GM12874 (cell line): ENCODE measurements around the gene FAM171A1.

Experiments used
- TF ChIP-seq, protein P1 (sequence below): IDR thresholded peaks from 2 replicates; pipeline ENCODE4 v1.5.1; 2011; ENCODE audit warnings: low read depth, mild to moderate bottlenecking, control low read depth, low read length, moderate library complexity; ENCODE audit not compliant: insufficient read depth

FAM171A1 gene

DNA sequence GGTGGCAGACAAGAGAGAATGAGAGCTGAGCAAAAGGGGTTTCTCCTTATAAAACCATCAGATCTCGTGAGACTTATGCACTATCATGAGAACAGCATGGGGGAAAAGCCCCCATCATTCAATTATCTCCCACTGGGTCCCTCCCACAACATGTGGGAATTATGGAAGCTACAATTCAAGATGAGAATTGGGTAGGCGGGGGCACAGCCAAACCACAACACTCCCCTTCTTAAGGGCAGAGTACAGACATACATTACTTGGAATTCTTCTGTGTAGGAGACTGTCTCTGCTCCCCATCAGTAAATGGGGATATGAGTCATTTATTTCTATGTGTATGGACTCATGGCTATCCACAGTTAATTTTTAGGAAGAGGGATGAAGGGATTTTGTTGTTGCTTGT lies 31.2 kb downstream of the FAM171A1 start:
- TF ChIP-seq, protein P1, sequence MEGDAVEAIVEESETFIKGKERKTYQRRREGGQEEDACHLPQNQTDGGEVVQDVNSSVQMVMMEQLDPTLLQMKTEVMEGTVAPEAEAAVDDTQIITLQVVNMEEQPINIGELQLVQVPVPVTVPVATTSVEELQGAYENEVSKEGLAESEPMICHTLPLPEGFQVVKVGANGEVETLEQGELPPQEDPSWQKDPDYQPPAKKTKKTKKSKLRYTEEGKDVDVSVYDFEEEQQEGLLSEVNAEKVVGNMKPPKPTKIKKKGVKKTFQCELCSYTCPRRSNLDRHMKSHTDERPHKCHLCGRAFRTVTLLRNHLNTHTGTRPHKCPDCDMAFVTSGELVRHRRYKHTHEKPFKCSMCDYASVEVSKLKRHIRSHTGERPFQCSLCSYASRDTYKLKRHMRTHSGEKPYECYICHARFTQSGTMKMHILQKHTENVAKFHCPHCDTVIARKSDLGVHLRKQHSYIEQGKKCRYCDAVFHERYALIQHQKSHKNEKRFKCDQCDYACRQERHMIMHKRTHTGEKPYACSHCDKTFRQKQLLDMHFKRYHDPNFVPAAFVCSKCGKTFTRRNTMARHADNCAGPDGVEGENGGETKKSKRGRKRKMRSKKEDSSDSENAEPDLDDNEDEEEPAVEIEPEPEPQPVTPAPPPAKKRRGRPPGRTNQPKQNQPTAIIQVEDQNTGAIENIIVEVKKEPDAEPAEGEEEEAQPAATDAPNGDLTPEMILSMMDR, result no peak

DNA sequence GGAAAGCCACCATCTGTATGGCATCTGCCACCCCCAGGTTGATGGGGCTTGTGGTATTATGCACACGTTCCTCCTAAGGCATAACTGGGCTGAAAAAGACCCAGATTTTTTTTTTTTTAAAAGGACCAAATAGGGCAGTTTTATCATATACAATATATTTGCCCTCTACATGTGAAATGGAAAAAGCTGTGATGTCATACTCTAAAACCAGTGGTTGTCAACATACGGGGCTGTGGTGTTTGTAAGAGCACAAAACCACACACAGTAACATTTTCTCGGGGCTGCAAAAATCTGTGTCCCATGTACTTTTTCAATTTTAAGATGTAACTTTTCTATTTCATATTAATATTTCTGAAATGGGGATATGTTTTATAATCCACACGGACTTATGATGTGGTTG lies 34.9 kb downstream of the FAM171A1 start:
- TF ChIP-seq, protein P1, result no peak

DNA sequence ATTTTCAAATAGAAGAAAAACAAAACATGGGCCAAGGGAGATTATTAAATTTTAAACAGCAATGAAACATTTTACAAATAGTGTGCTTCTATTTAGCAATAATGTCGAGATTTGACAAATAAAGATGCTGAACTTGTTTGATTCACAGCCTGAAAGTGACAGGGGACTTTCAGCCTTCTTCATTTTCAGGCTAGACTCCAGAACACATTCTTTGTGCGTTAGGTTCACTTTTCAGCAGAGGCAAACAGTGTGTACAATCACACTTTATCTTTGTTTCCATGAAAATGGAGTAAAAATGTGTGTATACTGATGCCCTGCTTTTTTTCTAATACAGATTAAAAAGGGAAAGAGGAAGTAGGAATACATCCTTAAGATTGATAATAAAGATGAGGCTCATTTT lies 35.6 kb downstream of the FAM171A1 start:
- TF ChIP-seq, protein P1, result no peak

DNA sequence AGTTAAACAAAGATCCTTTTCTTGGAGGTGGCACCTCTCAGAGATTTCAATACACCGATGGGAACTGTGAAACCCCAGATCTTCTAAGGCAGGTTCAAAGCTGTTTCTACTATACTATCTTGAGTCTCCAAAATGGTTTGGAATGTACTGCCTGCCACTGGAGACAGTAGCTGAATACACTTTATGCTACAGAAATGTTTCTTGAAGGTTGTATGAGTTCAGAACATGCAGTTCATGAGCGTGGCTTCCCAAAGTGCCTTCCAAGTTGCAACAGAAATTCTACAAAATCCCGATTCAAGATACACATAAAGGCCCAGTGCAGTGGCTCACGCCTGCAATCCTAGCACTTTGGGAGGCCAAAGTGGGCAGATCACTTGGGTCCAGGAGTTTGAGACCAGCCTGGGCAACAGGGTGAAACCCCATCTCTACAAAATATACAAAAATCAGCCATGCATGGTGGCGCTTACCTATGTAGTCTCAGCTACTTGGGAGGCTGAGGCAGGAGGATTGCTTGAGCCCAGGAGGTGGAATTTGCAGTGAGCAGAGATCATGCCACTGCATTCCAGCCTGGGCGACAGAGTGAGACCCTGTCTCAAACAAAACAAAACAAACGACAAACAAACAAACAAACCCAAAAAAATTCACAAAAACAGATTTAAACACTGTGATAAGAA lies 36.3 kb downstream of the FAM171A1 start:
- TF ChIP-seq, protein P1, result no peak

DNA sequence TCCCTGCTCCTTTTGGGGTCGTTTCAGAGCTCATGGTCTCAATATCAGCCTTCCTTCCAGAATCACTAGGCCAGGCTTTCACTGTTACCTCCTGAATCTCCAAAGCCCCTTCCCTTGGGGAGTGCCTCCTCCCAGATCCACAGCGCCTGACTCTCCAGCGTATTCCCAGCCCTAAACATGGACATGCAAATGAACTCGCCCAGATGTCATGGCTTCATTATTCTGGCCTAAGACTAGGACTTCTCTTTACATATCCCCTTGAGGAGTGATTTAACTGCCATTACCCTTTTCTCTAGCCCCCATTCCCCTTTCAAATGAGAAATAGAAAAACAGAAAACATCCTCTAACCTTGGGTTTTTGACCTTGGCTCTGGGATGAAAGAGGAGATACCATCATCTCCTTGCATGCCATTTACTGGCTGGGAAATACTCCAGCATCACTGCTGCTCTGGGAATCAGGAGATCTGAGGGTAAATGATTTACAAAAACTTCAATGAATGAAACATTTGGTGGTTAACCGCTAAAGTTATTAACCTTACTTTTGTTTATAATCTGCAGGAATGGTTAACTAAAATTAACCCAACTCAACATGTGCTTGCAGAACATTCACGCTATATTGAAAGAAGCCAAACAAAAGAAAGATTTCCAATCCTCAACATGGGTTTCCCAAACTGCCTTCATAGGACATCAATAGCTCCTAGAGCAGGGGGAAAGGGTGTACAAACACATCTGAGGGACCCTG lies 37.0 kb downstream of the FAM171A1 start:
- TF ChIP-seq, protein P1, result no peak

DNA sequence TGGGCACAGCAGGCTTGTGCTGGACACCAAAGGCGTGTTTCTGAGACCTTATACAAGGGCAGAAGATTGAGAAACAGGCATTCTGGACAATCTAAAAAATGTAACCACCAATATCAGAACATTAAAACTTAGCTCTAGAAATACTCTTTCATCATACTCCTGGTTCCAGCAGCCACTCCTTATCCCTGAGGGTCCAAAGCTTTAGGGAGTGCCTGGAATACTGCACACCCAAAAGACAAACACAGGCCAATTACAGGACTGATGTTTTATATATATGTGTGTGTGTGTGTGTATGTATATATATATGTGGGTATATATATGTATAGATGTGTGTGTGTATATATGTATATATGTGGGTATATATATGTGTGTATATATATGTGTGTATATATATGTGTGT lies 39.6 kb downstream of the FAM171A1 start:
- TF ChIP-seq, protein P1, result no peak

DNA sequence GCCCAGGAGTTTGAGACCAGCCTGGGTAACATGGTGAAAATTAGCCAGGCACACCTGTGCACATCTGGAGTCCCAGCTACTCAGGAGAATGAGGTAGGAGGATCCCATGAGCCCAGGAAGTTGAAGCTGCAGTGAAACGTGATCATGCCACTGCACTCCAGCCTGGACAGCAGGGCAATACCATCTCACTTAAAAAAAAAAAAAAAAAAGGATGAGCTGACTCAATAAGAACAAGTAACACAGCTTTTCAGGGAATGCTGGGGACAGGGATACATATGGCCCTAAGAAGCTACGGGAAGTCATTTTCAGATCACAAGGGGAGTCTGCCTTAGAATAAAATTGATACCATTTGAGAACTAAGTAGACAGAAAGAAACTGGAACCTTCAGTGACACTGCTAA lies 41.7 kb downstream of the FAM171A1 start:
- TF ChIP-seq, protein P1, result no peak
